Liver (tissue), 9 donors: ENCODE data around the gene MYCBPAP. TPM values are rescaled to one million over a fixed set of nuclear protein-coding genes. Genes with fewer than 3 reads are reported as not detected.

Experiments
- DNase-seq: peaks from one replicate; pipeline ENCODE4 v3.0.0-alpha.2; 2017; ENCODE audit warnings: low spot score
- H3K27ac ChIP-seq, 2 donors: one replicate each; pipeline ENCODE4 v1.7.0; 2013; ENCODE audit warnings: inconsistent platforms in 2 of 2, low read length in 2 of 2, control low read depth in 1 of 2, low read depth in 1 of 2, mild to moderate bottlenecking in 1 of 2
- H3K27me3 ChIP-seq, 4 donors: one replicate each; pipeline versions ENCODE4 v1.6.1 to v1.7.0; 2013; ENCODE audit warnings: low read length in 3 of 4, inconsistent platforms in 1 of 4, mild to moderate bottlenecking in 1 of 4, moderate library complexity in 1 of 4; ENCODE audit not compliant: control insufficient read depth in 4 of 4, insufficient read depth in 4 of 4
- H3K36me3 ChIP-seq, 4 donors: one replicate each; pipeline versions ENCODE4 v1.6.1 to v1.7.0; 2013; ENCODE audit warnings: low read length in 3 of 4, mild to moderate bottlenecking in 3 of 4, low read depth in 1 of 4, moderate library complexity in 1 of 4; ENCODE audit not compliant: control insufficient read depth in 4 of 4, insufficient read depth in 3 of 4
- H3K4me1 ChIP-seq, 4 donors: one replicate each; pipeline versions ENCODE4 v1.6.1 to v1.7.0; 2013; ENCODE audit warnings: low read length in 3 of 4, mild to moderate bottlenecking in 3 of 4, moderate library complexity in 1 of 4; ENCODE audit not compliant: control insufficient read depth in 4 of 4, insufficient read depth in 4 of 4
- H3K4me3 ChIP-seq, 3 donors: one replicate each; pipeline versions ENCODE4 v1.6.1 to v1.7.0; 2013; ENCODE audit warnings: low read length in 3 of 3, control low read depth in 1 of 3, low read depth in 1 of 3, mild to moderate bottlenecking in 1 of 3
- H3K9ac ChIP-seq, 2 donors: one replicate each; pipeline ENCODE4 v1.7.0; 2013; ENCODE audit warnings: low read length in 2 of 2, mild to moderate bottlenecking in 2 of 2, moderate library complexity in 2 of 2, control low read depth in 1 of 2, low read depth in 1 of 2
- H3K9me3 ChIP-seq, 4 donors: one replicate each; pipeline versions ENCODE4 v1.6.1 to v1.7.0; 2013; ENCODE audit warnings: low read length in 3 of 4; ENCODE audit not compliant: control insufficient read depth in 4 of 4
- ATF3 ChIP-seq: IDR thresholded peaks from 2 replicates; pipeline ENCODE4 v1.6.1; 2016; ENCODE audit warnings: antibody characterized with exemption
- CTCF ChIP-seq: fragments of 150-350 bp; IDR thresholded peaks from 2 replicates; pipeline ENCODE4 v1.5.1; 2017; ENCODE audit warnings: improper control_type of control experiment, low read depth, low read length; ENCODE audit not compliant: missing input control
- EGR1 ChIP-seq, 2 donors: IDR thresholded peaks; 2 replicates each; pipeline ENCODE4 v1.6.1; 2016 to 2018; ENCODE audit warnings: antibody characterized with exemption in 2 of 2, low read depth in 2 of 2
- FOXA1 ChIP-seq: IDR thresholded peaks from 2 replicates; pipeline ENCODE4 v1.6.1; 2016; ENCODE audit warnings: antibody characterized with exemption
- FOXA2 ChIP-seq: IDR thresholded peaks from 2 replicates; pipeline ENCODE4 v1.6.1; 2016; ENCODE audit warnings: antibody characterized with exemption
- GABPA ChIP-seq, 2 donors: IDR thresholded peaks in 1 of 2; conservative IDR thresholded peaks in 1 of 2; 2 replicates each; pipeline ENCODE4 v1.6.1; 2016; ENCODE audit warnings: antibody characterized with exemption in 2 of 2, mild to moderate bottlenecking in 1 of 2, moderate library complexity in 1 of 2
- HNF4G ChIP-seq: IDR thresholded peaks from 2 replicates; pipeline ENCODE4 v1.6.1; 2016; ENCODE audit warnings: antibody characterized with exemption
- JUND ChIP-seq, 2 donors: IDR thresholded peaks; 2 replicates each; pipeline ENCODE4 v1.6.1; 2016; ENCODE audit warnings: antibody characterized with exemption in 2 of 2
- MAX ChIP-seq: IDR thresholded peaks from 2 replicates; pipeline ENCODE4 v1.6.1; 2016; ENCODE audit warnings: antibody characterized with exemption
- NR2F2 ChIP-seq: IDR thresholded peaks from 2 replicates; pipeline ENCODE4 v1.6.1; 2016; ENCODE audit warnings: antibody characterized with exemption
- RAD21 ChIP-seq, 2 donors: IDR thresholded peaks; 2 replicates each; pipeline ENCODE4 v1.6.1; 2016; ENCODE audit warnings: antibody characterized with exemption in 2 of 2, mild to moderate bottlenecking in 2 of 2
- REST ChIP-seq: IDR thresholded peaks from 2 replicates; pipeline ENCODE4 v1.6.1; 2016; ENCODE audit warnings: antibody characterized with exemption, mild to moderate bottlenecking
- RXRA ChIP-seq, 2 donors: IDR thresholded peaks; 2 replicates each; pipeline ENCODE4 v1.6.1; 2017 to 2018; ENCODE audit warnings: antibody characterized with exemption in 2 of 2, mild to moderate bottlenecking in 1 of 2
- SP1 ChIP-seq: IDR thresholded peaks from 2 replicates; pipeline ENCODE4 v1.6.1; 2018; ENCODE audit warnings: antibody characterized with exemption, mild to moderate bottlenecking
- TAF1 ChIP-seq: conservative IDR thresholded peaks from 2 replicates; pipeline ENCODE4 v1.6.1; 2016; ENCODE audit warnings: antibody characterized with exemption, mild to moderate bottlenecking
- YY1 ChIP-seq: IDR thresholded peaks from 2 replicates; pipeline ENCODE4 v1.6.1; 2016; ENCODE audit warnings: antibody characterized with exemption, mild to moderate bottlenecking
- ZBTB33 ChIP-seq: IDR thresholded peaks from 2 replicates; pipeline ENCODE4 v1.6.1; 2016; ENCODE audit warnings: antibody characterized with exemption
- WGBS: extraction: QIAGEN DNeasy Blood & Tissue Kit; methylation state at CpG from one replicate; pipeline ENCODE4 v1.1.7; 2013; 5-methylcytosine and 5-hydroxymethylcytosine counted together
- polyA plus RNA-seq, 2 donors: library from polyadenylated mRNA; stranded (reverse) in 1 of 2; unstranded in 1 of 2; fragments of 200-250 nt in 1 of 2; fragments of >200 nt in 1 of 2; fragmentation: Nextera tagmentation in 1 of 2; extraction: Ambion mirVana in 1 of 2; gene quantifications; one replicate each; pipeline versions ENCODE4 v1.2.1 to v1.2.3, GENCODE V29; 2013 to 2015
- total RNA-seq, 2 donors: library from RNA; depleted of rRNA; stranded (reverse); fragments of >200 nt; gene quantifications; one replicate each; pipeline ENCODE4 v1.2.3, GENCODE V29; 2014
- donor health status: healthy.
- donor health status: healthy.
- donor health status: healthy.
- donor health status: healthy.
- donor health status: healthy.

The MYCBPAP gene
- total and polyA plus RNA-seq, 4 donors: 0.23 to 0.25 TPM; not detected in 2

GRCh38 chr17:50575581-50576210 is 67.5 kb downstream of the MYCBPAP start:
- no peak for DNase-seq
- no peak overlapping the region for H3K9ac ChIP-seq
- no peaks in the 10 kb centered on the region for H3K9me3 ChIP-seq
- H3K27ac ChIP-seq: no peak overlapping the region
- 87% methylated on average over 33 of the region's 33 CpGs for WGBS
- no peaks in the 10 kb centered on the region for H3K4me1 ChIP-seq
- TF ChIP-seq HNF4G: no peak
- no peak for TF ChIP-seq ATF3
- no peak for TF ChIP-seq RAD21 (IDR thresholded peaks at IDR 0.05)
- TF ChIP-seq FOXA2: no peak
- no peak for TF ChIP-seq MAX
- no peak for TF ChIP-seq TAF1
- TF ChIP-seq CTCF: no peak
- no peak for TF ChIP-seq YY1
- no peak for TF ChIP-seq SP1
- no peak overlapping the region for H3K4me3 ChIP-seq
- H3K27me3 ChIP-seq: no peaks in the 10 kb centered on the region
- H3K36me3 ChIP-seq: no peaks in the 10 kb centered on the region

- H3K9ac ChIP-seq: no peak overlapping the region
- 81% methylated on average over 13 of the region's 13 CpGs for WGBS
- TF ChIP-seq JUND (IDR thresholded peaks at IDR 0.05): no peak
- no peak for TF ChIP-seq EGR1 (IDR thresholded peaks at IDR 0.05; ENCODE audit: low read depth in 2 of 2)
- no peak for TF ChIP-seq TAF1
- TF ChIP-seq GABPA (IDR thresholded peaks at IDR 0.05 in 1 of 2, conservative IDR thresholded peaks at IDR 0.05 in 1 of 2): no peak
- no peak for TF ChIP-seq FOXA1
- TF ChIP-seq NR2F2: no peak
- TF ChIP-seq REST: no peak
- TF ChIP-seq MAX: no peak
- TF ChIP-seq CTCF: no peak
- TF ChIP-seq RXRA (IDR thresholded peaks at IDR 0.05): no peak
- TF ChIP-seq ZBTB33: no peak
- no peak for TF ChIP-seq SP1
- no peak for TF ChIP-seq ATF3
- no peak for TF ChIP-seq RAD21 (IDR thresholded peaks at IDR 0.05)
- TF ChIP-seq HNF4G: no peak
- TF ChIP-seq FOXA2: no peak
- no peak for TF ChIP-seq YY1
- no peaks in the 10 kb centered on the region for H3K36me3 ChIP-seq
- no peaks in the 10 kb centered on the region for H3K27me3 ChIP-seq
- H3K27ac ChIP-seq: no peak overlapping the region
- no peak for DNase-seq
- no peak overlapping the region for H3K4me3 ChIP-seq
- no peaks in the 10 kb centered on the region for H3K4me1 ChIP-seq
- no peaks in the 10 kb centered on the region for H3K9me3 ChIP-seq
These were observed 68.6 kb downstream of the MYCBPAP start for GRCh38 chr17:50576864-50577263.
